ENCODE data around the gene MTOR.
"Not testable (repeated sequence)": the region's sequence is repeated elsewhere in the genome, so short reads cannot be mapped to it uniquely, and the experiment has no call there.

Gene MTOR

DNA sequence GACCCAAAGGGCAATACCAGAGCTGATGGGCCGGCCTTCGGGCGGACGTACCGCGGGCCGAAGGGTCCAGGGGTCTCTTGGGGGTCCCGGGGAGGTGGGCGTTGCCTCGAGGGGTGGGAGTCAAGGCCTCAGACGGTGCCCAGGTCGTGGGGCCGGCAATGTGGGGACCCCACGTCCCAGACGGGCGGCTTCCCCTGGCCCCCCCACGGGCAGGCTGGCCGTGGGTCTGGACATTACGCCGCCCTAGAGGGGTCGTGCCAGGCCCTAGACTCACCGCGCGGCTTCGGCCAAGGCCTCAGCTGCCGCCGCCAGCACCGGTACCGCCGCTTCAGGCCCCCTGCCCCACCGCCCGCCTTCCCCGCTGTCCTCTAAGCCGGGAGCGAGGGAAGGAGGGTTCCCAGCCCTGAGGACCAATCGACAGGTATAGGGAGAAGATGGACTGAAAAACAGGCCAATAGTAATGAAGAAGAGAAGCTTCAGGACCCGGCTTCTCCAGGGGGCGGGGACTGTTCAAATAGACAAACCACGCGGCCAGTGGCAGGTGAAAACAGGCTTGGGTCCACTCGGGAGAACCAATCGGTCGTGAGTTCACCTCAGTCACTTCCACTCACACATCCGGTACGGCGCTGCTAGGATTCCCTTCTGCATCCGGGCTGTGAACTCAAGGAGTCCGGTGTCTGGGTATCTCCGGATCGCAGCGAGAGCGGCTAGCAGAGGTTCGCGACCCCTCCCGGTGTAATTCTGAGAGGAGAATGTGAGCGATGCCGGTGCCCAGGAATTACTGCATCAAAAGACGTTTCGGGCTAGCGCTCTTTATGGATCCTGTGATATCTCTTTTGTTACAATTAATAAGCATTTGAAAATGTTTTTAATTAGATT lies at the start of gene MTOR:
Gene MTOR, minus strand, starts transcription at position 381 of the 879 bp plus-strand sequence. CDS start 3,142 bp downstream, outside the sequence.
- DNase-seq = peak; percentile 97

DNA sequence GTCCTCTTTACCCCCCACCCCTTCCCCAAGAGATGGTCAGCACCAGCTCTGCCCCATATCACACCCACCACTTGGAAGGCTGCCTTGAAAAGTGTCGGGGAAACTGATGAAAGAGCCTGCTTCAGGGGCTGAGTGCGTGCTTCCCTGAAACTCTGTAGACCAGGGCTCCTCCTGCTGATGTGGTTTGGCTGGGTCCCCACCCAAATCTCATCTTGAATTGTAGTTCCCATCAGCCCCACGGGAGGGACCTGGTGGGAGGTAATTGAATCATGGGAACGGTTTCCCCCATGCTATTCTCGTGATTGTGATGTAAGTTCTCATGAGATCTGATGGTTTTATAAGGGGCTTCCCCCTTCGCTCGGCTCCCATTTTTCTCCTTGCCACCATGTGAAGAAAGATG lies 47.0 kb upstream of the MTOR start:
- DNase-seq = no peak

DNA sequence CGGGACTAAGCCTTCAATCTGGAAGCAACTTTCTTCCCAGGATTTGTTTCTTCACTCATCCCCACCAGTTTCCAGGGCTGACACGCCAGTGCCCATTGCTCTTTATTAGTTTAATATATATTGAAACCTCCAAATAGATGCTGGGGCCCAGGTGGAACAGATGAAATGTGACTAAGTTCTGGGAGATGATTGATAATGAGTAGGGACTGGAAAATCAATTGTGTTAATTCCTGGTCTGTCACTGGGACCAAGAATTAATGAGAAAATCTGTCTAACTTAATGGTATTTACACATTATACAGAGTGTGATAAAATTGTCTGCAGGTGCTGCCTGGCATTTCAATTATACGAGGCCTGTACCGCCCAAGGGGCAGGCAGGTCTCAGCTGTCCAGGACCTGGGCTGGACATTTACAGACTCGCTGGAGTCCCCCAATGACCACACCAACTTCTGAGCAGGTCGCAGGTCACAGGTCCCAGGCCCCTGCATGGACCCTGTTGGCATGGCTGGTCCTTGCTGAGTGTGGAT lies 46.4 kb upstream of the MTOR start:
- peak; percentile 57 for DNase-seq

- no peak for DNase-seq
Measured at GRCh38 chr1:11307852-11308251, 45.5 kb upstream of the MTOR start.

DNA sequence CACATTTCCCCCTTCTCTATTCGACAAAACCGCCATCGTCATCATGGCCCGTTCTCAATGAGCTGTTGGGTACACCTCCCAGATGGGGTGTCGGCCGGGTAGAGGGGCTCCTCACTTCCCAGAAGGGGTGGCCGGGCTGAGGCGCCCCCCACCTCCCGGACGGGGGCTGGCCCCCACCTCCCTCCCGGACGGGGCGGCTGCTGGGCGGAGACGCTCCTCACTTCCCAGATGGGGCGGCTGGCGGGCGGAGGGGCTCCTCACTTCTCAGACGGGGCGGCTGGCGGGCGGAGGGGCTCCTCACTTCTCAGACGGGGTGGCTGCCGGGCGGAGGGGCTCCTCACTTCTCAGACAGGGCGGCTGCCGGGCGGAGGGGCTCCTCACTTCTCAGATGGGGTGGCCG lies 43.2 kb upstream of the MTOR start:
- DNase-seq = not testable (repeated sequence)

DNA sequence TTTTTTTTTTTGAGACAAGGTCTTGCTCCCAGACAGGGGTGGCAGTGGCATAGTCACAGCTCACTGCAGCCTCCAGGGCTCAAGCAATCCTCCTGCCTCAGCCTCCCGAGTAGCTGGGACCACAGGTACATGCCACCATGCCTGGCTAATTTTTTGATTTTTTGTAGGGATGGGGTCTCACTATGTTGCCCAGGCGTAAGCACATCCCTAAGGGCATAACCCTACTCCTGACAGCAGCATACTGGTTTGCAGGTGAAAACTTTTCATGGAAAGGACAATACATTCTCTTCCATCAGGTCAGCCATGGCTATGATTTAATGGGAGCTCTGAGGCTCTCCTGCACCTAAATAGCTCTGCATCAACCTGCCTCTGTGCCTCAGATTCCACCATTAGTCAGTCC lies 40.0 kb upstream of the MTOR start:
- DNase-seq = no peak

GRCh38 chr1:11301601-11302000 lies 39.2 kb upstream of the MTOR start:
- no peak for DNase-seq

DNA sequence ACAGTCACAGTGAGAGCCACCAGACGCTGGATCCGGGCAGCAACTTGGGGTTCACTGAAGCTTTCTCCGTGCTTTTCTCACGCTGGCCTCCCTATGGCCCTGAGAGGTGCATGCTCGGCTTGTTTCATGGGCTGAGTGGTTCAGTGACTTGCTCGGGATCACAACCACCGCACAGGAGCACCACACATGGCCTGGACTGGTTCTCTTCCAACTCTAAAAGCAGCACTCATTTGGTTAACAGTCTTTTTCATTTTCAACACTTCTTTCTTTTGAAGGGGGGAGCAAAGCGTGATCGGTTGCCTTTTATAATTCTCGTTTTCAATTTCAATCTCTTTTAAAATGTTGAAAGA lies 36.8 kb upstream of the MTOR start:
- no peak for DNase-seq

DNA sequence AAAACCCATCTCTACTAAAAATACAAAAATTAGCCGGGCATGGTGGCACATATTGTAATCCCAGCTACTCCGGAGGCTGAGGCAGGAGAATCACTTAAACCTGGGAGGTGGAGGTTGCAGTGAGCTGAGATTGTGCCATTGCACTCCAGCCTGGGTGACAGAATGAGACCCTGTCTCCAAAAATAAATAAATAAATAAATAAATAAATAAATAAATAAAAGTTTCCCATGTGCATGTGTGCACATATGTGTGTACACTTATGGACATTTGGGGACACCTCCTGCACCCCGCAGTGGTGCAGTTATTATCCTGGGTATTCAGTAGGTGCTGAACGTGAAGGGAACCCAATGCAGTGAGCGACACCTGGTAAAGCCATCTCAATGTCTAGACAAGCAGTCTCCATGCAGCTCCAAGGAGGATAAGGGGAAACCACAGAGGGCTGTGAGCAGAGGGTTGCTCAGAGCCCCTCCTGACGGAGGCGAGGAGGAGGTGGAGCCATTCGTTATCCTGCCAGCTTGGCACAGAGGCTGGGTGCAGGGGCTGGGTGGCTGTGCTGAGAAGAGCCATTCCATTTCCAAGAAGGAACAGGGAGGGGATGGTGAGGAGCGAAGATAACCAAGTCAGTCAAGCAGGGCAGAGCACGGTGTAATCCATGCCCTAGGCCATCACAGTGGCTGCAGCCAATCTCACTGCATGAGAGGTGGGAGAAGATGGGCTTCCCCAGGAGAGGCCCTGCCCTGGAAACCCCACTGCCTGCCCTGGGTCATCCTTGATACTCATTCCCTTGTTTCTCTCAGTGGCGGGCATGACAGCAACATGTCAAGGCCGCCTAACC lies 36.3 kb upstream of the MTOR start:
- no peak for DNase-seq

DNA sequence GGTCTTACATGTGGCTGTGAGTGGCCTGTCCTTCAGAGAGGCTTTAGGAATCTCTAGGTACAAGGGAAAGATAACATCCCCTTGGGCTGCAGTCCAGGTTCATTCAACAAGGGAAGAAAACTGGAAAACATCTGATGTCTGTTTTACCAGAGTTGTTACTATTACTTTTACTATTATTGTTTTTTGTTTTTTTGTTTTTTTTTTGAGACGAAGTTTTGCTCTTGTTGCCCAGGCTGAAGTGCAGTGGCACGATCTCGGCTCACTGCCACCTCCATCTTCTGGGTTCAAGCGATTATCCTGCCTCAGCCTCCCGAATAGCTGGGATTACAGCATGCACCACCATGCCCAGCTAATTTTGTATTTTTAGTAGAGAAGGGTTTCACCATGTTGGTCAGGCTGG lies 35.4 kb upstream of the MTOR start:
- DNase-seq = not testable (repeated sequence)

DNA sequence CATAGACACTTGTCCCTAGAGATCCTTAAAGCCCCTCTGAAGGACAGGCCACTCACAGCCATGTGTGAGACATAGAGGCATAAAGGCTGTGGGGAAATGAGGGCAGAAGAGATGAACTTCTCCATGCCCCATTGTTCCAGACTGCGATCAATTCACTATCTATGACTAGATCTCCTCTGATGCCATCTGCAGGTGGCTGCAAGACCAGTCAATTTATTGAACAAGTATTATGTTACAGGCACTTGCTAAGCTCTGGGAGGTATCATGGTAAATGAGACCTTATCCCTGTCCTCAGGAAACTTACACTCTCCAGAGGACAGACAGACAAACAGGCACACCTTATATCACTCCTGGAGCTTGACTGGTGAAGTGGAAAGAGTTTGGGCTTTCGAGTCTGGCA lies 33.6 kb upstream of the MTOR start:
- DNase-seq = no peak

GRCh38 chr1:11294951-11295350 lies 32.6 kb upstream of the MTOR start:
- DNase-seq = no peak

DNA sequence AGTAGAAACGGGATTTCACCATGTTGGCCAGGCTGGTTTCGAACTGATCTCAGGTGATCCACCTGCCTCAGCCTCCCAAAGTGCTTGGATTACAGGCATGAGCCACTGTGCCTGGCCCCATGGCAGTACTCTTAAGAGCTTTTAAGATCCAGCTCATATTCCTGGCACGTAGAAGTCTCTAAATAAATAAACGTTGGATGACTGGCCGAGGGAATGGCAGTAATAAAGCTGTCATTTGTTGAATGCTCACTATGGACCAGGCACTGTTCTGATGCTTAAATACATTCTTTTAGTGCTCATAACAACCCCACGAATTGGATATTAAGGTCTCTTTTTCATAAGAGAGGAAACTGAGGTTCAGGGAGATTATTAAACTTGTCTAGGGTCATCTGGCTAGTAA lies 31.5 kb upstream of the MTOR start:
- no peak for DNase-seq

DNA sequence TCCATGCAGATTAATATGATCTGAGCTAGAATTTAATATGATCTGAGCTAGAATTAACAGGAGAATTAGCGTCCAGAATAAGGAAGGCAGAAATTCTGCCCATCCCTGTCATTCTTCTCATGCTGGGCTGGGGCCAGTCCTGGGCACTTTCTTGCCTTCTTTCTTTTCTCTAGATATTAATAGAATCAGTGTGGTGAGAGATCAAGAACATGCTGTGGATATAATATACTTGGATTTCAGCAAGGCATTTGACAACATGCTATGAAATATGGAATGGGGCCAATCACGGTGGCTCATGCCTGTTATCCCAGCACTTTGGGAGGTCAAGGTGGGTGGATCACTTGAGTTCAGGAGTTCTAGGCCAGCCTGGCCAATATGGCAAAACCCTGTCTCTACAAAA lies 28.7 kb upstream of the MTOR start:
- no peak for DNase-seq

DNA sequence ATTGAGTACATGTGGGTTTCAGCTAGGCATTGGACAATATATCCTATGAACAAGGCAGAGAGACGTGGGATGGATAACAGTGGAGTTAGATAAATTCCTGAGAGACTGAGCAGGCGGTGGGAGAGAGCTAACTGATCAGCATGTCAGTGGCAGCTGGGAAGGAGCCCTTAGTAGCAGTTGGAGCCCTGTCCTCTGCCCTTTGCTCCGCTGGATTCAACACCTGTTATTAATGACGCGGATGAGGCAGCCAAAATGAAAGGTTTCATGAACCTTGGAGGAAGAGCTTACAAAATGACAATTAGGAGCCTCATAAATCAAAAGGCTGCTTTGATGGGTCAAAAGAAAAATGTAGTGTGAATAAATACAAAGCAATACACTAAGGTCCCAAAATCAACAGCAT lies 26.7 kb upstream of the MTOR start:
- peak; percentile 55 for DNase-seq

- no peak for DNase-seq
Measured at GRCh38 chr1:11286735-11287410, 24.5 kb upstream of the MTOR start.

GRCh38 chr1:11285883-11286734 lies 23.8 kb upstream of the MTOR start:
- no peak for DNase-seq

DNA sequence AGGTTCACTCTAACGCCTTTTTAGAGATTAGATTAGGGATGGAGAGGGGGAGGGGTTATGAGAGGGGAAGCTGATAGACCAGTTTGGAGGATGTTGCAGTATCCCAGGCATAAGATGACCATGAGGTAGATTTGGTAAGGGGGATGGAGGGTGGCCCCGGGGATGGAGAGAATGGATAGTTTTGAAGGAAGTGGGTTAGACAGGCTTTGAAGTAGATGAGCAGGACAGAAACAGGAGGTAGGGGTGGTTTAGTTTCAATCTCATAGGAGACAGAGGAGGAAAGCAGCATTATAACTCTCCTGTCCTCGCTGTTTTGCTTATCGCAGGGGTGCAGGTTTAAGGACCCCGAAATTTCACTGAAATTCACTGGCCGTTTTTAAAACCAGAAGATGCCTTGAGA lies 22.4 kb upstream of the MTOR start:
- no peak for DNase-seq

DNA sequence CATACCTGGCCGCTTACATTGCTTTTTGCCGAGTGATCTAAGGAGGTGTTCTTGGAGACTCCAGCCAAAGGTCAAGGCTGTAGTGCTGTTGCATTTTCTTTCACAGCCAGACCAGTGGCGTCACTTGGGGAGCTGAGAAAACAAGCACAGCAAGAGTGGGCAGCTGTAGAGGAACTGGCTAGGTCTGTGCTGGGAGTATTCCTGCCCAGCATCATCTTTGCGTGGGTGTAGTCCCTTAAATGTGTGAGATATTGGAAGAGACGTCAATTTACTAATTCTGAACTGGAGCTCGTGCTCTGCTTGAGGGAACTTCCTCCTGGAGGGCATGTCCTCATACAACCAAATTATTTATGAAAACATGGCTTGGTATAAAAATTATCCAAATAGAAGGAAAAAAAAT lies 20.8 kb upstream of the MTOR start:
- DNase-seq = no peak

DNA sequence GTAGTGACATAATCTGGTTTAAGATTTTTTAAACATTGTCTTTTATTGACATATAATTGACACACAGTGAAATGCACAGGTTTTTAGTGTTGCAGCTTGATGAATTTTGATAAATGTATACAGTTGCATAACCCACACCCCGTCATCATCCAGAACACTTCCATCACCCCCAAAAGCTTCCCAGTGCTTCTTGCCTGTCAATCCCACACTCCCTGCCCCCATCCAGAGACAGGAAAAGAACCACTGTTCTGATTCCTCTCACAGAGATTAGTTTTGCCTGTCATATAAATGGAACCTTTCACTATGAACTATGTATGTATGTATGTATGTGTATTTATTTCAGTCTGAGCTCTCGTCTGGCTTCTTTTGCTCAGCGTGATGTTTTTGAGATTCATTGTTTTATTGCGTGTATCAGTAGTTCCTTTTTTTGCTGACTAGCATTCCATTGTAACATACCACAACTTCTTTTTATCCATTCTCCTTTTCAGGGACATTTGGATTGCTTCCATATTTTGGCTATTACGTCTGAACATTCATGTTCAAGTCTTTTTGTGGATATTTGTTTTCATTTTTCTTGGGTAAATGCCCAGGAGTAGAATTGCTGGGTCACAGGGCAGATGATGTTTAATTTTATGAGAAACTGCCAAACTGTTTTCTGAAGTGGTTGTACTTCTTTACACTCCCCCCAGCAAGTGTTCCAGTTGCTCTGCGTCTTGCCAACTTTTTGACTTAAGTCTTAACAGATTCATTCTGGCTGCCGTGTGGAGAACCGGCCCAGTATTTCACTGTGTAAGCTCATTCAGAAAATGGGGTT lies 19.4 kb upstream of the MTOR start:
- no peak for DNase-seq

DNA sequence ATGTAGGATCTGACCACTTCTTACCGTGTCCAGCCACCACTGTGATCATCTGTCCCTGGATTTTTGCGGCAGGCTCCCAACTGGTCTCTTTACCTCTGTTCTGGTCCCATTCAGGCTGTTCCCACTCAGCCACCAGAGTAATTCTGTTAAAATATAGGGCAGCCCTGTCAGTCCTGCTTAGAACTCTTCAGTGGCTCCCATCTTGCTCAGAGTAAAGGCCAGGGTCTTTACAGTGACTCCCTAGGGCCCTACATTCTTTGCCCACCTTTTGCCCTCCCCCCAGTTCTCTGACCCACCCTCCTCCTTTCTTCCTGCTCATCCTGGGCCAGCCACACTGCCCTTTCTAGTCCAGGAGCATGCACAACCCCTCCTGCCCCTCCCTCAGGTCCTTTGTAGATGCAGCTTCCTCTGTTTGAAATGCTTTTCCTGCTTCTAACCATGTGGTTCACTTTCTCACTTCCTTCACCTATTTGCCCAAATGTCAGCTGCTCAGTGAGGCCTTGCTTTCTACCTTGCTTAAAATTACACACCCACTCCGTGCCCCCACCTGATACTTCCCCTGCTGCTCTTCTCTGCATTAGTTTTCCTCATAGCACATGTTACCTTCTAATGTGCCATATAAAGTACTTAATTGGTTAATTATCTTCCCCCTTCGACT lies 18.5 kb upstream of the MTOR start:
- DNase-seq = no peak

Data from NCI-H1417 treated with DMSO at 0.1 percent for 48 hours (cell line).